ENCODE results near the gene AUTS2. TPM values are rescaled to one million over a fixed set of nuclear protein-coding genes. Genes with fewer than 3 reads are reported as not detected.

The AUTS2 gene
- total and polyA plus RNA-seq, 9 of the 15 experiments (the other 6 are each of a cell fraction or from before 2014, with no cell fraction given) = 0.58 TPM; not detected in 8

GRCh38 chr7:70785427-70785826 is 1187.2 kb downstream of the AUTS2 start (continued):
- TF ChIP-seq PRDM10 (IDR thresholded peaks at IDR 0.05; ENCODE audit: partially characterized antibody) = no peak
- no peak for TF ChIP-seq MBD1 (CRISPR knock-in tag; IDR thresholded peaks at IDR 0.05)

GRCh38 chr7:70786076-70786475 is 1187.8 kb downstream of the AUTS2 start:
- peaks cover 0 to 17% of the 10 kb centered on the region in 2 experiments; a peak in 2 of 5 replicates for H3K4me1 ChIP-seq (replicated peaks in 1 of 2; ENCODE audit: control insufficient read depth in 2 of 2, insufficient read depth in 2 of 2, low read length in 2 of 2)
- DNase-seq (ENCODE audit: extremely low read depth in 1 of 4, low spot score in 3 of 4) (no peak), ATAC-seq (no peak), FAIRE-seq (no peak)
- POLR2A ChIA-PET = no interaction called here
- H3K4me3 ChIP-seq = no peak overlapping the region
- in situ Hi-C loops (cut with MboI) (no loop called here), intact Hi-C loops (cut with micrococcal nuclease) (no loop called here)
- H4K20me1 ChIP-seq (replicated peaks; ENCODE audit: control insufficient read depth, insufficient read depth, low read length) = no peaks in the 10 kb centered on the region; the same call in 1 of the 2 replicates
- no peaks in the 10 kb centered on the region for H3K9me3 ChIP-seq (replicated peaks; ENCODE audit: control insufficient read depth, insufficient read depth, low read depth, low read length)
- BruUV-seq (replicated peaks) = no TSS peak
- H3K79me2 ChIP-seq (ENCODE audit: control insufficient read depth, insufficient read depth, low read length) = no peaks in the 10 kb centered on the region
- no peak overlapping the region for H3K27ac ChIP-seq (ENCODE audit: extremely low read depth, low read depth, low read length)
- CTCF ChIA-PET (ENCODE audit: low intra/inter-chr PET ratio) = no interaction called here
- H3K9ac ChIP-seq (ENCODE audit: insufficient read depth in 1 of 2, low read depth in 2 of 2, low read length in 2 of 2) = no peak overlapping the region
- 8% methylated on average over 6 of the region's 6 CpGs for WGBS (ENCODE audit: insufficient coverage, low coverage, missing lambda C conversion rate)
- H3K36me3 ChIP-seq (ENCODE audit: control insufficient read depth, insufficient read depth, low read length) = no peaks in the 10 kb centered on the region
- no peak overlapping the region for H2AFZ ChIP-seq (ENCODE audit: low read depth, low read length)
- H3K9me1 ChIP-seq (ENCODE audit: control insufficient read depth, insufficient read depth, low read length) = no peaks in the 10 kb centered on the region
- peaks cover 49 to 55% of the 10 kb centered on the region in 2 experiments for H3K27me3 ChIP-seq (ENCODE audit: control insufficient read depth in 2 of 2, insufficient read depth in 2 of 2, low read length in 2 of 2)
- H3K4me2 ChIP-seq (ENCODE audit: insufficient read depth, low read length) = no peak overlapping the region
- TF ChIP-seq FOXJ3 (CRISPR knock-in tag; IDR thresholded peaks at IDR 0.05) = no peak
- TF ChIP-seq FOXP1 (CRISPR knock-in tag; IDR thresholded peaks at IDR 0.05) = no peak
- TF ChIP-seq RBM14 (IDR thresholded peaks at IDR 0.05; ENCODE audit: borderline replicate concordance, insufficient read depth, low read depth, low read length) = no peak
- TF ChIP-seq ARID4B (CRISPR knock-in tag; IDR thresholded peaks at IDR 0.05) = no peak
- no peak for TF ChIP-seq ZNF224 (CRISPR knock-in tag; IDR thresholded peaks at IDR 0.05)
- no peak for TF ChIP-seq TCF7L2 (IDR thresholded peaks at IDR 0.05; ENCODE audit: low read depth, low read length)
- no peak for TF ChIP-seq CHD2 (IDR thresholded peaks at IDR 0.05; ENCODE audit: low read depth, low read length)
- TF ChIP-seq TAF15 (IDR thresholded peaks at IDR 0.05; ENCODE audit: low read depth, low read length) = no peak
- no peak for TF ChIP-seq ZNF143 (CRISPR knock-in tag; IDR thresholded peaks at IDR 0.05)
- no peak for TF ChIP-seq RCOR1 (IDR thresholded peaks at IDR 0.05; ENCODE audit: borderline replicate concordance in 1 of 2, low read depth in 2 of 2, low read length in 2 of 2)
